DLD1 (cell line): ENCODE results near the gene STK10.

Experiments used
- in situ Hi-C: cut with HindIII; loops from 2 replicates; pipeline ENCODE4 v1.10.0; 2017; ENCODE audit warnings: low sequenced_read_pairs

STK10 gene

DNA sequence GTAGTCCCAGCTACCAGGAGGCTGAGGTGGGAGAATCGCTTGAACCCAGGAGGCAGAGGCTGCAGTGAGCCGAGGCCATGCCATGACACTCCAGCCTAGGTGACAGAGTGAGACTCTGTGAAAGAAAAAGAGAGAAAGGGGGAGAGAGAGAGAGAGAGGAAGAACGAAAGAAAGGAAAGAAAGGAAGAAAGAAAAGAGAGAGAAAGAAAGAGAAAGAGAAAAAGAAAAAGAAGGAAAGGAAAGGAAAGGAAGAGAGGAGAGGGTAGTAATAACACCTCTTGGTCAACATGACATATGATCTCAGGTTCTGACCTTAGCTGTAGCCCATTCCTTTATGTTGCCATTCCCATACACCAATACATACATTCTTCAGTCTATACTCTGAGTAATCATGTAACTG is 195.7 kb downstream of the STK10 start:
- in situ Hi-C loops: no loop called here
